Loucy (cell line): ENCODE measurements around the gene TACR3.

Experiments
- EZH2phosphoT487 ChIP-seq: fragments of 200-600 bp; IDR thresholded peaks from 2 replicates; pipeline ENCODE4 v1.6.1; 2018; ENCODE audit warnings: antibody characterized with exemption, mild to moderate bottlenecking, moderate library complexity, borderline replicate concordance
- TF ChIP-seq, protein P1 (sequence below): fragments of 200-600 bp; sonication (generic); conservative IDR thresholded peaks from 2 replicates; pipeline ENCODE4 v1.5.1; 2014; ENCODE audit warnings: mild to moderate bottlenecking, antibody characterized with exemption, low read length

DNA sequence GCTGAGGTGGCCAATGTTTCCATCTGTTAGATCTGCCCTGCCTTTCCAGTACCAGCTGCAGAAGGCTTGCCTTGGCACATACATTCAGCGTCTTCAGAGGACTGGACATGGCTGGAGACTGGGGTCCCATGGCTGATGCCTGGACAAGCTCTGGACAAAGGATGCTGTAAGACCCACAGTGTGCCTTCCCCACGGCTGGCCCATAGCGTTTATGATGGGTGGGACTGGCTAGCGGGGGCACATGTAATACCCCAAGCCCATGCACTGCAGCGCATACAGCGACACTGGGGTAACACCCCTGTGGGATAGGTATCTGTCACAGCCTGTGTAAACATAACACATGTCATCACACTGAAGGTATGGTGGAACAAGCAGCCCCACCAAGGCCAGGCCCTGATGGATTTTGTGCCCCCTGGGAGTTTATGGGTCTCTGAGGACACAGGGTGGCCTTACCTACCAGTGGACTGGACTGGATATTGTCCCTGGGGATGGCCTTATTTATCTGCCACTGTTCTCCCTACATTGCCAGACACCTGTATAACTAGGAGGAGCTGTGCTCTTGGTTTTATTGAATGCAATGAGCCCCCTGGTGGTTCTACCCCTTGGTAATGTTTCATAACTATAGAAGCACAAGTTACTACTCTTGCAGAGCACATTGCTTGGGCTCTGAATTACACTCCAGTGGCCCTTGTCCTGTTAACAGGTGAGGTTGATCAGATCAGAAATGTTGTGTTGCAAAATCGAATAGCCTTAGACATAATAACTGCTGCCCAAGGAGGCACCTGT lies 34.3 kb upstream of the TACR3 start:
- TF ChIP-seq, protein P1, sequence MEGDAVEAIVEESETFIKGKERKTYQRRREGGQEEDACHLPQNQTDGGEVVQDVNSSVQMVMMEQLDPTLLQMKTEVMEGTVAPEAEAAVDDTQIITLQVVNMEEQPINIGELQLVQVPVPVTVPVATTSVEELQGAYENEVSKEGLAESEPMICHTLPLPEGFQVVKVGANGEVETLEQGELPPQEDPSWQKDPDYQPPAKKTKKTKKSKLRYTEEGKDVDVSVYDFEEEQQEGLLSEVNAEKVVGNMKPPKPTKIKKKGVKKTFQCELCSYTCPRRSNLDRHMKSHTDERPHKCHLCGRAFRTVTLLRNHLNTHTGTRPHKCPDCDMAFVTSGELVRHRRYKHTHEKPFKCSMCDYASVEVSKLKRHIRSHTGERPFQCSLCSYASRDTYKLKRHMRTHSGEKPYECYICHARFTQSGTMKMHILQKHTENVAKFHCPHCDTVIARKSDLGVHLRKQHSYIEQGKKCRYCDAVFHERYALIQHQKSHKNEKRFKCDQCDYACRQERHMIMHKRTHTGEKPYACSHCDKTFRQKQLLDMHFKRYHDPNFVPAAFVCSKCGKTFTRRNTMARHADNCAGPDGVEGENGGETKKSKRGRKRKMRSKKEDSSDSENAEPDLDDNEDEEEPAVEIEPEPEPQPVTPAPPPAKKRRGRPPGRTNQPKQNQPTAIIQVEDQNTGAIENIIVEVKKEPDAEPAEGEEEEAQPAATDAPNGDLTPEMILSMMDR, result peak; percentile 37
- TF ChIP-seq EZH2phosphoT487, result no peak
